Fibroblast of skin of back (primary cell): ENCODE data around the gene LONP1.

Experiments
- DNase-seq: peaks from one replicate; pipeline ENCODE4 v3.0.0-alpha.2; 2013

The LONP1 gene

DNA sequence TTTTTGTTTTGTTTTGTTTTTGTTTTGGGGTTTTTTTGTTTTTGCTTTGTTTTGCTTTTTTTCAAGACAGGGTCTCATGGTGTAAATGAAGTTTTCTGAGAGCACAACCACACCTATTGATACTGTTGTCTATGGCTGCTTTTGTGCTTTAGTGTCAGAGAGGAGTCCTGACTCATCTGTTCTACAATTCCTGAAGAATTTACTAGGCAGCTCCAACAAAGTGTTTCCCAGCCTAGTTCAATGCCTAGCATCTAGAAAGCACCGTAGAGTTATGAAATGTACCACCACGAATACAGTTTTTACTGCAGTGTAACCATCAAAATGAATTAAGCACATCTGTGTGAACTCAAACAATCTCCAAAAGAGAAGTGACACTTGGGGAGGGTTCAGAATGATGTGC is 75.9 kb downstream of the LONP1 start:
- DNase-seq: no peak

DNA sequence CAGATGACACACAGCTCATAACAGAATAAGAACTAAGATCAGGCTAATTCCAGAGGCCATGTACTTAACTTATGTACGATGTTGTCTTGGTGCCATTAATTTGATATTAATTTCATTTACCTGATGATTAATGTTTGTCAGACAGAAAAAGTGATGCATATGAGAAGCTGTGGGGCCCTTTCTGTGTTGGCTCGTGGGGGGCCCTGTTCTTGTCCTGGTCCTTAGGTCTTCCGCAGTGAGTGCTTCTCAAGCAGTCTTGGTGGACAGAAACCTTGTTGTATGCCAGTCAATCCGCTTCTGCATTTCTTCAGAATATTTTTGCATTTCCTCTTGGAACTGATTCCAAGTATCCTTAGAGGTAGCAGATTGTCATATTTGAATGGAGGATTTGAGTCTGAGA is 76.9 kb downstream of the LONP1 start:
- DNase-seq: no peak

- DNase-seq: no peak
Observed at GRCh38 chr19:5642204-5642603, 77.7 kb downstream of the LONP1 start.
